OCI-LY1 (cell line): ENCODE results near the gene EXOC6B.

Source experiments
- H2AFZ ChIP-seq: fragments of 200-600 bp; sonication (generic), shearing (Covaris generic); 2 replicates; pipeline ENCODE4 v1.6.0; 2014; ENCODE audit warnings: antibody characterized with exemption, mild to moderate bottlenecking, low read length
- H3F3A ChIP-seq: fragments of 200-600 bp; sonication (generic), shearing (Covaris generic); 2 replicates; pipeline ENCODE4 v1.6.0; 2014; ENCODE audit warnings: mild to moderate bottlenecking, antibody characterized with exemption, low read length, moderate library complexity; ENCODE audit not compliant: insufficient read depth
- H3K27ac ChIP-seq: fragments of 200-600 bp; sonication (generic); 2 replicates; pipeline ENCODE4 v1.5.1; 2014; ENCODE audit warnings: low read length, mixed run types, mild to moderate bottlenecking, low read depth; ENCODE audit not compliant: poor library complexity, severe bottlenecking
- H3K27me3 ChIP-seq: fragments of 200-600 bp; sonication (generic); 2 replicates; pipeline ENCODE4 v1.6.0; 2014; ENCODE audit warnings: antibody characterized with exemption, mild to moderate bottlenecking, low read length, moderate library complexity; ENCODE audit not compliant: insufficient read depth
- H3K36me3 ChIP-seq: fragments of 200-600 bp; sonication (generic); 2 replicates; pipeline ENCODE4 v1.6.1; 2014; ENCODE audit warnings: mild to moderate bottlenecking, antibody characterized with exemption, low read length, moderate library complexity, mixed read lengths; ENCODE audit not compliant: insufficient read depth
- H3K4me1 ChIP-seq: fragments of 200-600 bp; sonication (generic); 2 replicates; pipeline ENCODE4 v1.5.1; 2014; ENCODE audit warnings: mild to moderate bottlenecking, low read length, moderate library complexity; ENCODE audit not compliant: insufficient read depth, severe bottlenecking
- H3K4me2 ChIP-seq: fragments of 200-600 bp; sonication (generic), shearing (Covaris generic); 2 replicates; pipeline ENCODE4 v1.6.1; 2014; ENCODE audit warnings: low read length
- H3K4me3 ChIP-seq: fragments of 200-600 bp; sonication (generic); 2 replicates; pipeline ENCODE4 v1.5.1; 2014; ENCODE audit warnings: low read length, low read depth, mild to moderate bottlenecking, mixed read lengths; ENCODE audit not compliant: poor library complexity, severe bottlenecking
- H3K79me2 ChIP-seq: fragments of 200-600 bp; shearing (Covaris generic); 2 replicates; pipeline ENCODE4 v1.6.1; 2016; ENCODE audit warnings: mixed run types, low read length, mixed read lengths; ENCODE audit not compliant: insufficient read depth
- H3K9ac ChIP-seq: fragments of 200-600 bp; sonication (generic), shearing (Covaris generic); 2 replicates; pipeline ENCODE4 v1.6.1; 2014; ENCODE audit warnings: mild to moderate bottlenecking, low read length, mixed read lengths
- H3K9me2 ChIP-seq: fragments of 200-600 bp; sonication (generic), shearing (Covaris generic); 2 replicates; pipeline ENCODE4 v1.6.1; 2014; ENCODE audit warnings: low read depth, mild to moderate bottlenecking, low read length, mixed read lengths
- H3K9me3 ChIP-seq: fragments of 200-600 bp; shearing (Covaris generic); 2 replicates; pipeline ENCODE4 v1.6.1; 2014; ENCODE audit warnings: low read length, mixed read lengths
- H4K20me1 ChIP-seq: fragments of 200-600 bp; sonication (generic), shearing (Covaris generic); 2 replicates; pipeline ENCODE4 v1.6.0; 2016; ENCODE audit warnings: mild to moderate bottlenecking, low read length; ENCODE audit not compliant: insufficient read depth
- CTCF ChIP-seq: fragments of 200-600 bp; sonication (generic), shearing (Covaris generic); IDR thresholded peaks from 2 replicates; pipeline ENCODE4 v1.5.1; 2017; ENCODE audit warnings: mild to moderate bottlenecking, antibody characterized with exemption, low read length, moderate library complexity, mixed read lengths
- EZH2 ChIP-seq: fragments of 200-600 bp; sonication (generic), shearing (Covaris generic); IDR thresholded peaks from 2 replicates; pipeline ENCODE4 v1.8.0; 2017; ENCODE audit warnings: borderline replicate concordance, mixed run types, mild to moderate bottlenecking, antibody characterized with exemption, low read length, moderate library complexity, mixed read lengths

EXOC6B gene

GRCh38 chr2:72457801-72458516 is 367.9 kb downstream of the EXOC6B start:
- no peaks in the 10 kb centered on the region for H3K9me2 ChIP-seq
- no peaks in the 10 kb centered on the region for H3K79me2 ChIP-seq
- H3F3A ChIP-seq: no peaks in the 10 kb centered on the region
- no peaks in the 10 kb centered on the region for H3K27me3 ChIP-seq
- no peak overlapping the region for H3K27ac ChIP-seq
- TF ChIP-seq EZH2 (no peak), CTCF (no peak)
- H3K36me3 ChIP-seq: no peaks in the 10 kb centered on the region
- H3K4me3 ChIP-seq: no peak overlapping the region
- no peak overlapping the region for H3K9ac ChIP-seq
- no peak overlapping the region for H3K4me2 ChIP-seq
- no peak overlapping the region for H2AFZ ChIP-seq
- H4K20me1 ChIP-seq: no peaks in the 10 kb centered on the region
- H3K4me1 ChIP-seq: no peaks in the 10 kb centered on the region
- H3K9me3 ChIP-seq: no peaks in the 10 kb centered on the region

- Histone ChIP-seq H3K27me3 (no peaks in the 10 kb centered on the region), H3K4me3 (no peak overlapping the region), H3K4me2 (no peak overlapping the region), H3K9me3 (no peaks in the 10 kb centered on the region), H4K20me1 (no peaks in the 10 kb centered on the region), H3K36me3 (no peaks in the 10 kb centered on the region), H3K4me1 (no peaks in the 10 kb centered on the region), H3K9ac (no peak overlapping the region), H3K79me2 (no peaks in the 10 kb centered on the region), H3K27ac (no peak overlapping the region), H2AFZ (no peak overlapping the region), H3K9me2 (no peaks in the 10 kb centered on the region), H3F3A (no peaks in the 10 kb centered on the region)
- TF ChIP-seq EZH2 (no peak), CTCF (no peak)
Measured at GRCh38 chr2:72454189-72454588, 371.6 kb downstream of the EXOC6B start.

GRCh38 chr2:72442270-72442669 is 383.6 kb downstream of the EXOC6B start:
- Histone ChIP-seq H2AFZ (no peak overlapping the region), H3K4me1 (no peaks in the 10 kb centered on the region), H3K9me2 (no peaks in the 10 kb centered on the region), H3F3A (no peaks in the 10 kb centered on the region), H3K27ac (no peak overlapping the region), H4K20me1 (no peaks in the 10 kb centered on the region), H3K27me3 (no peaks in the 10 kb centered on the region), H3K36me3 (no peaks in the 10 kb centered on the region), H3K79me2 (no peaks in the 10 kb centered on the region), H3K4me3 (no peak overlapping the region), H3K4me2 (no peak overlapping the region), H3K9ac (no peak overlapping the region), H3K9me3 (no peaks in the 10 kb centered on the region)
- TF ChIP-seq EZH2: no peak
- TF ChIP-seq CTCF: no peak
